ENCODE measurements around the gene BAHCC1. TPM values are rescaled to one million over a fixed set of nuclear protein-coding genes. Genes with fewer than 3 reads are reported as not detected.

BAHCC1 gene
- total and polyA plus RNA-seq, 2 donors (not counting 3 experiments of a cell fraction or from before 2014, with no cell fraction given) = 4.7 to 11.6 TPM

DNA sequence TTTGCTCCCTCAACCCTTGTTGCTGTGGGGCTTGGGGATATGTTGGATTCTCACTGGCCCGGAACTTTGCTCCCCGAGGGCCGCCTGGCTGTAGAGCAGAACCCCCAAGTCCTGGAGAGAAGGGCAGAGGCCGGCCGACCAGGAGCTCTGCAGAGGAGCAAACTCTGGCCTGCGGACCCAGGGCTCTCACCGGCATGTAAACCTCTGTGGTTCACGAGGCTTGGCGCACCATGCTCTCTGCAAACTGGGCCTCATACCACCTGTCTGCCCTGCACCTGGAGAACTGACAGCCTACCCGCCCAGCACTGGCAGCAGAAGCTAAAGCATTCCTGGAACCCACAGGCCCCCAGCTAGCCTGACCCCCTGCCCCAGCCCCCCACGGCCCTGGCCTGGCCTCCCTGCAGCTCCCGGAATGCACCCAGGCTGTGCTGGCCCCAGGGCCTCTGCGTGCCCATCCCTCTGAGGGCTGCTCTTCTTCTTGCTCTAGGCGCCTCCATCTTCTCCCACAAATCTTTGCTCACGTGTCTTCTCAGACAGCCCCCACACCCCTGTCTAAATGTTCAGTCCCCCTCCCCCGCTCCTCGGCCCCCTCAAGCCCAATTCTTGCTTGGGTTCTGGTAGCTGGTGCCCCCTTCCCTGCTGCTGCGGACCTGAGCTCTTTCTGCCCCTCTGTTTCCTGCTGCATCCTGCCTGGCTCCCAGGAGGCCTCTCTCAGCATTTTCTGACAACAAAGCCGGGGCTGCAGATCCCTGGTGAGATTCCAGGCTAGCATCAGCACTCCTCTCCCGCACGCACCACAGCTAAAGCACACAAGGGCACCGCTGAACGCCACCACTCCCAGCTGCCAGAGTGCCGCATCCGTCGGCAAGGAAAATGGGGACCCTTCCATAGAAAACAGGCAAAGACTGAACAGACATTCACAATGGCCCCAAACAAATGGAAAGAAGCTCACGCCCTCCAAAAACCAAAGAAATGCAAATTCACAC, 94.0 kb downstream of the BAHCC1 start:
- no peak overlapping the region for H3K9ac ChIP-seq (replicated peaks; ENCODE audit: extremely low read depth, insufficient read depth, low read length)
- no peaks in the 10 kb centered on the region for H3K9me1 ChIP-seq (replicated peaks; ENCODE audit: control insufficient read depth, extremely low read depth, insufficient read depth, low read length)
- ChIA-PET CTCF (interaction anchor here (0.9 to 2.1 kb wide), 7 partner anchors 11 to 236 kb away, joined by 3 to 9 read pairs (median 3); no protein-coding TSS in a partner anchor), POLR2A (interaction anchor here (1.0 kb wide), 1 partner anchor 23 kb away, joined by 3 read pairs; the partner anchor contains the start of gene ACTG1)
- H3K27me3 ChIP-seq (ENCODE audit: control insufficient read depth in 2 of 2, insufficient read depth in 2 of 2, low read length in 2 of 2) = peaks cover 5 to 6% of the 10 kb centered on the region in 2 experiments
- H2AFZ ChIP-seq (ENCODE audit: low read depth, low read length) = no peak overlapping the region
- dilution Hi-C loops (cut with MboI; ENCODE audit: extremely low pct_ligation_motif_present, low sequenced_read_pairs) (no loop called here), intact Hi-C loops (cut with micrococcal nuclease) (loop anchor here (2.0 kb wide), 1 partner anchor 17 kb away; no protein-coding TSS in a partner anchor)
- H3K27ac ChIP-seq (ENCODE audit: insufficient read depth, low read depth, low read length) = no peak overlapping the region
- no peak overlapping the region for H3K4me3 ChIP-seq (replicated peaks in 1 of 3; ENCODE audit: insufficient read depth in 1 of 3, low read depth in 1 of 3, low read length in 3 of 3)
- BruUV-seq (replicated peaks) = no TSS peak
- TF ChIP-seq MYC (IDR thresholded peaks at IDR 0.05; ENCODE audit: low read depth, low read length) (no peak), POLR2A (IDR thresholded peaks at IDR 0.05; ENCODE audit: low read depth, low read length) (no peak), MAX (IDR thresholded peaks at IDR 0.05; ENCODE audit: insufficient read depth, insufficient read length) (no peak), JUN (IDR thresholded peaks at IDR 0.05; ENCODE audit: borderline replicate concordance, insufficient read depth, insufficient read length, low read depth) (no peak), GATA2 (IDR thresholded peaks at IDR 0.05; ENCODE audit: insufficient read depth, insufficient read length, low read depth, low read length) (no peak), FOS (IDR thresholded peaks at IDR 0.05; ENCODE audit: borderline replicate concordance, insufficient read depth, low read length) (no peak), EZH2 (IDR thresholded peaks at IDR 0.05; ENCODE audit: borderline replicate concordance, low read depth, low read length, severe bottlenecking) (no peak), CTCF (IDR thresholded peaks at IDR 0.05; ENCODE audit: extremely low read depth in 1 of 2, insufficient read depth in 1 of 2, low read depth in 1 of 2, low read length in 2 of 2) (no peak), POLR2AphosphoS5 (IDR thresholded peaks at IDR 0.05; ENCODE audit: insufficient read depth, low read depth, low read length) (no peak)
- no peaks in the 10 kb centered on the region for H3K79me2 ChIP-seq (ENCODE audit: control insufficient read depth, insufficient read depth, low read length)
- H3K4me2 ChIP-seq (ENCODE audit: insufficient read depth, low read length) = no peak overlapping the region
- H3K9me3 ChIP-seq (replicated peaks; ENCODE audit: control insufficient read depth, insufficient read depth, low read length) = no peaks in the 10 kb centered on the region
- H3K4me1 ChIP-seq (ENCODE audit: control insufficient read depth, extremely low read depth, insufficient read depth, low read length) = peaks cover 12% of the 10 kb centered on the region
- H4K20me1 ChIP-seq (replicated peaks; ENCODE audit: control insufficient read depth, extremely low read depth, insufficient read depth, low read length) = no peaks in the 10 kb centered on the region
- no peaks in the 10 kb centered on the region for H3K36me3 ChIP-seq (ENCODE audit: control insufficient read depth in 2 of 2, extremely low read depth in 1 of 2, insufficient read depth in 2 of 2, low read length in 2 of 2)
- DNase-seq (ENCODE audit: low read depth, low spot score) (no peak), FAIRE-seq (no peak)

Data from endothelial cell of umbilical vein (primary cell).